CD4-positive, alpha-beta T cell treated with Interleukin-10 for 1 hour (primary cell): ENCODE measurements around the gene UMAD1.

Source experiments
- DNase-seq: peaks from one replicate; pipeline ENCODE4 v3.0.0-alpha.2; 2020

Gene UMAD1

DNA sequence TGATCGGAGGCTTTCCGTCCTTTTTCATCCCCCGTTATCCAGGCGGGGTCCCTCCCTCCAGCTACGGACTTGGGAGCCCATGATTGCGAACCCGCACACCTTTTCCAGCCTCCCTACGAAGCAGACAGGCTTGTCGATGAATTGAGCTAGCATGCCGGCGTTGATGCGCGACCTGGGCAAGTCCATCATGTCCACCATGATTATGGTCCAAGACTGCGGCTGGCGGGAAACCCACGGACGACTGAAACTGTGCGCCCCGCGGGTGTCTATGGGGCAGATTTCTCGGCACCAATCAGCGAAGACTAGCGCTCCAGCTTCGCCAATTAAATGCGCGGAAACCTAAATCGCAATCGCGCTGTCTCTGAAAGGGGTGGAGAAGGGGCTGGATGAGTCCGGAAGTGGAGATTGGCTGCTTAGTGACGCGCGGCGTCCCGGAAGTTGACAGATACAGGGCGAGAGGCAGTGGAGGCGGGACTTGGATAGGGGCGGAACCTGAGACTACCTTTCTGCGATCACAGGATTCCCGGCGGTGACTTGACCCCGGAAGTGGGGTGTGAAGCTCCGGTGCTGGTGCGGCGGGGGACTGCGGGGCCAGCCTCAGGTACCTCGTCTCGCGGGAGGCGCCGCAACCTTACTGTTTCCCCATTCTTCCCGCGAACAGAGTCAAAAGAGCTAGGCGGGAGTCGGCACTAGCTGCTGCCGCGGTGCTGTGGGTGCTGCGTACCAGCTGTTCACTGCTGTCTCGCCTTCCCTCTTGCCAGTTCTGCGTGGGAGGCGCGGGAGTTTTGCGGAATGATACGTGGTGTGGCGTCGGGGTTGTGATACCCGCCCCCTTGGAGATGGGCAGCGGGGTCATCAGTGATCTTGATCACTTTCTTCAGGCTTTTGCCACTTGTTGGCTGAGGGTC, at the start of gene UMAD1:
TSS of gene UMAD1 (plus strand) at position 532 of the 908 bp plus-strand sequence. CDS start 32,620 bp downstream, outside the sequence.
- DNase-seq: peak; percentile 99

DNA sequence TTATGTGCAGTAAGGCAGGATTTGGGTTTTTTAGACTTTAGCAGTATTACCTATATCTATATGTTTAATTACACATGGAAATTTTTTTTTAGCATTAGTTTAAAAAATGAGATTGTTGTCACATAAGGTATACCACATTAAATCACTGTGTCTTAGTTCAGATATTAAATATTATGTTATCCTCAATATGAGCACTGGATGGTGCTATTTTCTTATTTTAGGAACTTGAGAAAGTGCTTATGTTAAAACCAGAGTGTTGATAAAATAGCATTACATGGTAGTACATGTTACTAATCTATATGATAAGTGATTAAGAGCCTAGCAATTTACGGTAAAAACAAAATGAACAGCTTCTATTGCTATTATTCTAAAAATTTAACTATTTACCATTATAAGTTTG, 45.1 kb upstream of the UMAD1 start:
- DNase-seq: peak; percentile 51

- peak; percentile 28 for DNase-seq
Observed at GRCh38 chr7:7596176-7596575, 44.4 kb upstream of the UMAD1 start.

DNA sequence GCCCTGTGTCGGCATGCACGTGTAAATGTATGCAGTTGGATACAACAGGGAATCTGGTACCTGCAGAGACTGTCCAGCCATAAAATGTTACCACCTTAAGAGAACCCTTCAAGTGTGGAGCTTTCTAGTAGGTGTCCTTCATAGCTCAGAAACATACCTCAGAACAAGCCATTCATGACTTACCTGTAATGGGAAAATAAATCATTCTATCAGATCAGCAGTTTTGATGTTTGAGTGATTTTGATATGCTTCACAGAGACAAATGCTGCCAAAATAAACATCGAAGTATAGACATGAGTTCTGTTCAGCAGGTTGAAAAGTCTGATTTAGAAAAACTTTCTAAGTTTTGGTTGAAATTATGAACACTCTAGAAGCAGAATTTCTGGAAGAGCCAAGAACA, 33.5 kb upstream of the UMAD1 start:
- DNase-seq: no peak

DNA sequence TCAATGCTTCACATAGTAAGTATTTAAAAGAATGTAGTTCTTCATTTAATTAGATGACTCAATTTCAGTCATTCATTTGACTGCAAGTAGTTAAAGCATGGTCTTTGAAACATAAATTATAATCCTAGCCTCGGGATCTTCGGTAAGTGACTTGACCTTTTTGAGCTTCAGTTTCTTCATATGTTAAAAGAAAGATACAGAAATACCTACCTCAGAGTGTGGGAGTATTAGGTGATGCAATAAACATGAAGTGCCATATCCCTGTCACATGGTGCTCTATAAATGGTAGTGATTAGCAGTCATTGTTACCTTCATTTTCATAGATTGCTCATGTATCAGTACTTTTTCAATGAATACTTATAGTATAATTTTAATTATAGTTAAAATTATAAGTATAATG, 31.2 kb upstream of the UMAD1 start:
- no peak for DNase-seq

GRCh38 chr7:7612519-7612918, 28.0 kb upstream of the UMAD1 start:
- DNase-seq: no peak

GRCh38 chr7:7613210-7613609, 27.3 kb upstream of the UMAD1 start:
- no peak for DNase-seq

GRCh38 chr7:7614018-7614741, 26.4 kb upstream of the UMAD1 start:
- DNase-seq: no peak

DNA sequence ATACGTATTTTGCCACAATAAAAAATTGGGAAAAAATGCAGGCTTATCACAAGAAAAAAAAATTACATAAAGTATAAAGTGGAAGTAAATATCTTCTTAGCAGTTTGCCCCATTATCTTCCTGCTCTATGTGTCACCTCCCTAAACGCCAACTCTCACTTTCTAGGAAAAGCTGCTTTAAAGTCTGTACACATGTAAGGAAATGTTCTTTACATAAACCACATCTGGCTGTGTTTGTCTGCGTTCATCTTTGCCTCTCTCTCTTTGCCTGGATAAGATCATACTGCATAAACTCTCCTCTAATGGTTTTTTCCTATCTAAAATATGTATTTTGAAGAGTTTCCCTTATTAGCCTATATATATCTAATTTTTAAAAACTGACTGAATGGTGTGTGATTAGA, 23.0 kb upstream of the UMAD1 start:
- DNase-seq: no peak

GRCh38 chr7:7618410-7618809, 22.1 kb upstream of the UMAD1 start:
- DNase-seq: no peak

DNA sequence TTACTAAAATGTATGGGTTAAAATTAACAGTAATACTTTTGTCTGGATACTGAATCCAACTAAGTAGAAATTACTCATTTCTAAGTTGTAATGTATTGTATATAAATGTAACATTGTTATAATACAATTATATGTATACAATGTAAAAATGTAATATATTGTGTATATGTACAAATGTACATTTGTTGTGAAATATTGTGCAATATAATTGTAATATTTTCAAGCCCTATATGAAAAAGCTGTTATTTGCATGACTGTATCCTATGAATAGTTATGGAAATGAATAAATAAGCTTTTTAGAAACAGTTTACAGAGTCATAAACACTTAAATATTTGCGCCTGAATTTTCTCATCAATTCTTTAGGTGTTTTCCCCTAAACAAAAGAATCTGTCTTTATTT, 20.3 kb upstream of the UMAD1 start:
- DNase-seq: no peak

GRCh38 chr7:7620644-7621210, 19.8 kb upstream of the UMAD1 start:
- DNase-seq: no peak

DNA sequence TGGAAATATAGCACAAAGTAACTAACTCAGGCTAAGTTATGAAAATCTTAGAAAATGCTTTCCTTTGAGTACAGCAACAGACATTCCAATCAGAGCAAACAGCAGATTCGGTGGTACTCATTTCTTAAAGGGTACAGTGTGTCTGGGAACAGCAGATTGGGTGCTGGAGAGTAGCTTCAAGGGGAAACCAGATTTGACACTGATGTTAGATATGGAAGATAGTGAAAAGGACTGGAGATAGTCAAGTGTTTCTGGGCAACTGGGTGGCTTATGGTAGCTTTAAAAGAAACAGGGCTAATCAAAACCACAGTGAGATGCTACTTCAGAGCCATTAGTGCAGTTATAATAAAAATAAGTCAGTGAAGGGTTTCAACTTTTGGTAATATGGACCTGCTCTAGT, 12.1 kb upstream of the UMAD1 start:
- DNase-seq: no peak

GRCh38 chr7:7630626-7631329, 9.8 kb upstream of the UMAD1 start:
- no peak for DNase-seq

GRCh38 chr7:7639421-7639820, 1.1 kb upstream of the UMAD1 start:
- DNase-seq: no peak

DNA sequence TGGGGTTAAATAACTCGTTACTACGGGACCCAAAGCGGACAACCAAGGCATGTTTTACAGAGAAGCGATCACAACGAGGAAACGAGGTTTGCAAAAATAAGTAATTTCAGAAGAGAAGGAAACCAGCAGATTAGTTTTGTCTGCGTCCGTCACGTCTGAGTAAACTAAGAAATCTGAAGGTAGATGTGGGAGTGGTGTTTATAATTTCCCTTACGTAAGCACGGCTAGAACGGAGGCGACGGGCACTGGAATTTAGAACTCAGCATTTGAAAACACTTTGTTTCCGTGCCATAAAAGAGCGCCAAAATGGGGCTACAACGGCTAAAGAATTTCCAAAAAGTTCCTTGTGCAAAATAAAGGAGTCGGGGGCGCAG, 718 bp upstream of the UMAD1 start:
- peak; percentile 70 for DNase-seq

- DNase-seq: no peak
Observed at GRCh38 chr7:7641129-7641663, 644 bp downstream of the UMAD1 start.

DNA sequence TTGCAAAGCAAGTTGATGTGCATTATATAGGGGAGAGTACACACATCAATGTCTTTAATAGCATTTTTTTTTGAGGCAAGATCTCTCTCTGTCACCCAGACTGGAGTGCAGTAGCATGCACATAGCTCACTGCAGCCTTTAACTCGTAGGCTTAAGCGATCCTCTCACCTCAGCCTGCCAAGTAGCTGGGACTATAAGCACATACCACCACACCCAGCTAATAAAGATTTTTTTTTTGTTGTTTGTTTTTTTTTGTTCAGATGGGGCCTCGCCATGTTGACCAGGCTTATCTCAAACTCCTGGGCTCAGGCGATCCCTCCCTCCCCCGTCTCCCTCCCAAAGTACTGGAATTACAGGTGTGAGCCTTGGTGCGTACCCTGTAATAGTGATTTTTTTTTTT, 1.5 kb downstream of the UMAD1 start:
- DNase-seq: no peak

DNA sequence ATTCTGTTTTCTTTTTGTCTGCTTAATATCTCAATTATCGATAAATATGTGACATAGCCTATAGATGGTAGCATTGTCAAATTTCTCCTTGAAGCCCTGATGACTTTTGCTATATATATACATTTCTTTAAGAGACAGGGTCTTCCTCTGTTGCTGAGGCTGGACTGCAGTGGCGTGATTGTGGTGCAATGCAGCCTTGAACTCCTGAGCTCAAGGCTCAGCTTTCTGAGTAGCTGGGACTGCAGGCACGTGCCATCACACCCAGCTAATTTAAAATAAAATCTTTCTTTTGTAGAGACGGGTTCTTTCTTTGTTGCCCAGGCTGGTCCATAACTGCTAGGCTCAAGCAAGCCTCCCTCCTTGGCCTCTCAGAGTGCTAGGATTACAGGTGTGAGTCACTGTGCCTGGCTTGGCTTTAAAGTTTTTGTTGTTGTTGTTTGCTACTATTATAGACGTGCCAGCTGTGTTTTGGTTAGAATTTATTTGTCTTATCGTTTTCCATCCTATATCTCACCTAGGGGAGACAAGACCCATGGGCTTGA, 7.0 kb downstream of the UMAD1 start:
- no peak for DNase-seq

DNA sequence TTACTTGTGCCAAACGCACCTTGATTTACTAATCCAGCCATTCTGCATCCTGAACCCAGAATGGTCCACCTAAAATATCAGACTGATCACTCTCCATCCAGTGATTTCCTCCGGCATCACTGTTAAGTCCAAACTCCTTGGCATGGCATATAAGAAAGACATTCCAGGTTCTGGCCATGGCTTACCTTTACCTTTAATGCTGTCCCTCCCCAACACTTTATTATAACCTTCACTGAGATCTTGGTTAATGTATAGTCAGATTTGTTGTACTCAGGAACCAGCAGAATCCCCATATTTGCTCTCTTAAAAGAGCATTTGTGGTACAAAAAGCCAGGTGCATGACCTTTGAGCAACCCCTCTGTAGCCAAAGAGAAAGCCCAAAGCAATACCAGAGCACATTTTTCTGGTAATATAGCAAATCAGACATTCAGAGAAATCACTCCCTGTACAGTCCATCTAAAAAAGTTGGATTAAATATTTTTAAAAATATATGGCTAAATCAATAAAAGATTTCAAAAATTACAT, 10.2 kb downstream of the UMAD1 start:
- no peak for DNase-seq

- DNase-seq: no peak
Observed at GRCh38 chr7:7651479-7651878, 10.9 kb downstream of the UMAD1 start.

GRCh38 chr7:7652798-7653540, 12.4 kb downstream of the UMAD1 start:
- no peak for DNase-seq
